ENCODE data around the gene WNT3A.

GRCh38 chr1:228084325-228084724 is 77.5 kb downstream of the WNT3A start:
- no peak for TF ChIP-seq CTCF (IDR thresholded peaks at IDR 0.05)
- TF ChIP-seq RCOR1 (IDR thresholded peaks at IDR 0.05; ENCODE audit: low read length), result no peak
- no peak for TF ChIP-seq REST (IDR thresholded peaks at IDR 0.05; ENCODE audit: low read depth, low read length)
- TF ChIP-seq FOXM1 (IDR thresholded peaks at IDR 0.05; ENCODE audit: low read depth), result no peak
- no peak for TF ChIP-seq GATA2 (CRISPR knock-in tag; IDR thresholded peaks at IDR 0.05)
- no peak for TF ChIP-seq ELF1 (IDR thresholded peaks at IDR 0.05)
- TF ChIP-seq SMC3 (IDR thresholded peaks at IDR 0.05; ENCODE audit: low read depth, low read length), result no peak
- TF ChIP-seq, protein P1, sequence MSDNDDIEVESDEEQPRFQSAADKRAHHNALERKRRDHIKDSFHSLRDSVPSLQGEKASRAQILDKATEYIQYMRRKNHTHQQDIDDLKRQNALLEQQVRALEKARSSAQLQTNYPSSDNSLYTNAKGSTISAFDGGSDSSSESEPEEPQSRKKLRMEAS (IDR thresholded peaks at IDR 0.05; ENCODE audit: low read depth), result no peak
- TF ChIP-seq POLR2AphosphoS5 (IDR thresholded peaks at IDR 0.05; ENCODE audit: low read depth, low read length), result no peak

Data from SK-N-SH (cell line).